SHP77 treated with DMSO at 0.1 percent for 48 hours (cell line): ENCODE measurements around the gene ANKS1B.

Source experiments
- DNase-seq: peaks from one replicate; lab custom pipeline; 2025; lab: John Stamatoyannopoulos, UW

The ANKS1B gene

DNA sequence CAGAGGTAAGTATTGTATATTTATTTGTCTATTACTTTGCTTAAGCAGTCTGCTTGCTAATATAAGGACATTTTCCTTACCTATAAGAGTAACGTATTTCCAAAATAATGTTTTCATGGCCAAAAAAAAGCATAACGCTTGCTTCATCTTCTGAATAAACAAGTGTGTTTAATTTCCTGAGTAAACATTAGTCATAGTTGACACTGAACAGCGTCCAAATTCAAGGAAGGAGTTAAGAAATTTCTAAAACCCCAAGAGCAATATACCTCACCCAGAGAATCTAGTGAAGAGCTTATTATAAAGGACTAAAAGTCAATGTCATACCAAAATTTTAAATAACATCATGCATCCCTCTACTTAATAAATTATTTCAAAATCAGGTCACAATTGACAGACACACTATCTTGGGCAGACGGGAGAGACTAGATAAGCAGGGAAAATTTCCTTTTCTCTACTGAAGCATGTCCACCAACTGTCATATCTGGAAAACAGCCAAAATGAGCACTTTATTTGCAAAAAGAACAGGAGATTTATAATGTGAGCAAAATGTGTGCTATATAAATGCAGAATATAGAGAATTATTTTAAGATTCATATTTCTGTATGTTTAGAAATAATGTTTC, 25.1 kb downstream of the ANKS1B start:
- DNase-seq = peak; percentile 77

DNA sequence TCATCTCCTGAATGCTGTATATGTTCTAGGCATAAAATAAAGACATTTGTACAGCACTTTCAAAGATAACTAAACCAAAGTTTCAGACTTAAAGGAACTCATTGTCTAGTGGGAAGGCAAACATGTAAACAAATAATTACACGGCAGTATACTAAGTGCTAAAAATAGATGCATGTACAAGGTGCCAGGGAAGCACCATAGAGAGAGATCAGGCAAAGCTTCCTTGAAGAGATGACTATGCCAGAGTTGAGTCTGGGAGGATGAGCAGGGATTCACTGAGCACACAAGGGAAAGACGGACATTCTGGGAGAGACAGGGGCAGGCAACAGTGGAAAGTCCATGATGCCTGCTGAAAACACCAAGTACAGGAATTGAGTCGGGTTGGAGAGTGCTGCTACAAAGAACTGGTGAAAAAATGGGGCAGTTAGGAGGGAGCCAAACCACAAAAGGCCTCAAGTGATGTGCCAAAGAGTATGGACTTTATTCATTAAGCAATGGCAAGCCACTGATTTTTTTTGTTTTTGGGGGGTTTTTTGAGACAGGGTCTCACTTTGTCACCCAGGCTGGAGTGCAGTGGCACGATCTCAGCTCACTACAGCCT, 26.8 kb downstream of the ANKS1B start:
- no peak for DNase-seq

DNA sequence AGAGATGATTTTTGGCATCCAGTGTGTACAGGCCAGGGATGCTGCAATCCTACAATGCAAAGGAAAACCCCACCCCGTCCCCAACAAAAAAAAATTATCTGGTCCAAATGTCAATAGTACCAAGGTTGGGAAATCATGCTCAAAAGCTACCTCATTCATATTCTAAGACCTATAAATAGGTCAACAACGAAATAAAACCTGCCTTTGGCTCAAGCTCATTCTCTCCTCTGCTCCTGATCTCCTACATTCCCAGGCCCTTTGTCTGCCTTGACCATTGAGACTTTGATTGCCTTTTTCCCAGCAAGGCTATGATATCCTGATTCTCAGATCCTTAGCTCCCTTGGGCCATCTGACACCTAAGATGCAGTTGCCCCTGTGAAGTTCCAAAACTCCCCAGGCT, 30.0 kb downstream of the ANKS1B start:
- DNase-seq = no peak

GRCh38 chr12:99948370-99948769, 36.4 kb downstream of the ANKS1B start:
- DNase-seq = no peak

GRCh38 chr12:99946131-99946530, 38.6 kb downstream of the ANKS1B start:
- no peak for DNase-seq

DNA sequence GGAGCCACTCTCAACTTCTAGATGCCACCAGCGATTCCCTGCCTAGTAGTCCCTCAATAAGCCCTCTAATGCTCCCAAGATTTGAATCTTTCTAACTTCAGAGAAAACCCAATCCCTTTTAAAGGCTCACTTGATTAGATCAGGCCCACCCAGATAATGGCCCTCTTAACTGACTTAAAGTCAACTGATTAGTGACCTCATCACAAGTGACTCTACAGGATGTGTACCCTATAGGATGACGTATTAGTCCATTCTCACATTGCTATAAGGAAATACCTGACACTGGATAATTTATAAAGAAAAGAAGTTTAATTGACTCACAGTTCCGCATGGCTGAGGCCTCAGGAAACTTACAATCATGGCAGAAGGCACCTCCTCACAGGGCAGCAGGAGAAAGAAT, 49.1 kb downstream of the ANKS1B start:
- DNase-seq = no peak

DNA sequence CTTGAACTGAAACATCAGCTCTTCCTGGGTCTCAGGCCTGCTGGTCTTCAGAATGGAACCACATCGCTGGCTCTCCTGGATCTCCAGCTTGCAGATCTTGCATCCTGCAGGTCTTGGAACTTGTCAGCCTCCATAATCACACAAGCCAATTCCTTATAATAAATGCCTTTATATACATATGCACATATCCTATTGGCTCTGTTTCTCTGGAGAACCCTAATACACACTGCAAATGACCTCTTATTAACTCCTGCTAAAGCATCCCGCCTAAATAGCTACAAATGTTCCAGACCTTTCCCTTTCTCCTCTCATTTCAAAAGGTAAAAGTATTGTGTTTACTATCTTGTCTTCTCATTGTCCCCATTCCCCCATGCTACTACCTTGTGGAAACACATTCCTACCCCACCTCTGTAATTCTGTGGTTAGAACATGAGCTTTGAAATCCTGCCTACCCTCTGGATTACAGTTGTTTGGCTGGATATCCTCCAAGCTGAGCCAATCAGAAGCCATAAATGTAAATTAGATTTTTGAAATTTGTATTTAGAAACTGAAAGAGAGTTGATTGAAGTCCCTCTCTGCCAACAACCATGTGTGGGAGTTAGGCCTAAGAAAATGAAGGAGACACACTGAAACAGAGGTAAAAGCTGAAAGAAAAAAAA, 58.1 kb downstream of the ANKS1B start:
- DNase-seq = no peak

DNA sequence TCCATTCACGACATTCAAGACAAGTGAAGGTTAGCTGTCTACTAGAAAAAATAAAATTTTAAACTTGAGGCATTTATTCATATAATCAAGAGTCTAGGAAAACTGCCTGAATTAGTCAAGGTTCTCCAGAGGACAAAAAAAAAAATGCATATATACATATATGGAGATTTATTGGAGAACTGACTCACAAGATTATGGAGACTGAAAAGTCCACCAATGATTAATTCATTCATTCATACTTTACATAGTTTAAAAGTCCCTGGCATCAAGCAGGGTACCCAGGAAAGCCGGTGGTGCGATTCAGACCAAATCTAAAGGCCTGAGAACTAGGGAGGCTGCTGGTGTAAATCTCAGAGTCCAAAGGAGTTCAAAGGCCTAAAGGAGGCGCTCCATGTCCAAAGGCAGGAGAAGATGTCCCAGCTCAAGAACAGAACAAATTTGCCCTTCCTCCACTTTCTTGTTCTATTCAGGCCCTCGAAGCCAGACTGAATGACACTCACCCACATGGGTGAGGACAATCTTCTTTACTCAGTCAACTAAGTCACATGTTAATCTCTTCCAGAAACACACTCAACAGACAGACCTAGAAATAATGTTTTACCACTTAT, 64.3 kb downstream of the ANKS1B start:
- DNase-seq = no peak

- DNase-seq = no peak
Observed at GRCh38 chr12:99917711-99918402, 66.9 kb downstream of the ANKS1B start.

DNA sequence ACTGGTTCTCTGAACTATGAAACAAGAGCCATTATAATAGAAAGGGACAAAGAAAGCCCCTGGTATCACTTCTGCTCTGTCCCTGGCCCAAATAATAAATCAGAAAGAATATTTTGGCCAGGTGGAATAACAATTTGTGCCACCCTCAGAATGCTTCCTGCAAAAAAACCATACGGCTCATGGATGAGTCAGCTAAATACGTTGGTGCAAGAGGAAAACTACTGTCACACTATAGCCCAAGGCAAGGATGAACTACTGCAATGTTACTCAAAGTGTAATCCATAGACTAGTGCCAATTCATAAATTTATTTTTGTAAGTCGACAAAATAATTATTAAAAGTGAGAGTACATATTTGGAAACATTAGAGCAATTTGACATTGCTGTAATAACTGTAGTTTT, 68.2 kb downstream of the ANKS1B start:
- DNase-seq = no peak

- DNase-seq = no peak
Observed at GRCh38 chr12:99915251-99916082, 69.3 kb downstream of the ANKS1B start.

GRCh38 chr12:99914206-99914605, 70.5 kb downstream of the ANKS1B start:
- no peak for DNase-seq

DNA sequence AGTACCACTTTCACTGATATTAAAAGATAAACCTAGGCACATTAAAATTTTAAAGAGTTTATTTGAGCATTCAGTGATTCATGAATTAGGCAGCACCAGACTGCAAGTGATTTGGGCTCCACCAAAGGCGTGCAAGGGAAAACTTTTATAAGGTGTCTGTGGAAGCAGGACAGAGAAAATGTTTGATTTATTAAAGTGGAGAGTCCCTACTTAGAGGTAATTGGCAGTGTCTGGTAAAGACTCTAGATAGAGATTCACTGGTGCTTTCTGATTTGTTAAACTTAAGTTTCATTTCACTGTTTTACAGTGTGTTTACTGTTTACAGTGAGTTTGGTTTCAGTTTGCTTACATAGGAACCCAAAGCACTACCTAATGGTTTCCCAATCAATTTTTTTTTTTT, 72.8 kb downstream of the ANKS1B start:
- no peak for DNase-seq

GRCh38 chr12:99911081-99911480, 73.7 kb downstream of the ANKS1B start:
- DNase-seq = no peak

- no peak for DNase-seq
Observed at GRCh38 chr12:99910342-99910741, 74.4 kb downstream of the ANKS1B start.

DNA sequence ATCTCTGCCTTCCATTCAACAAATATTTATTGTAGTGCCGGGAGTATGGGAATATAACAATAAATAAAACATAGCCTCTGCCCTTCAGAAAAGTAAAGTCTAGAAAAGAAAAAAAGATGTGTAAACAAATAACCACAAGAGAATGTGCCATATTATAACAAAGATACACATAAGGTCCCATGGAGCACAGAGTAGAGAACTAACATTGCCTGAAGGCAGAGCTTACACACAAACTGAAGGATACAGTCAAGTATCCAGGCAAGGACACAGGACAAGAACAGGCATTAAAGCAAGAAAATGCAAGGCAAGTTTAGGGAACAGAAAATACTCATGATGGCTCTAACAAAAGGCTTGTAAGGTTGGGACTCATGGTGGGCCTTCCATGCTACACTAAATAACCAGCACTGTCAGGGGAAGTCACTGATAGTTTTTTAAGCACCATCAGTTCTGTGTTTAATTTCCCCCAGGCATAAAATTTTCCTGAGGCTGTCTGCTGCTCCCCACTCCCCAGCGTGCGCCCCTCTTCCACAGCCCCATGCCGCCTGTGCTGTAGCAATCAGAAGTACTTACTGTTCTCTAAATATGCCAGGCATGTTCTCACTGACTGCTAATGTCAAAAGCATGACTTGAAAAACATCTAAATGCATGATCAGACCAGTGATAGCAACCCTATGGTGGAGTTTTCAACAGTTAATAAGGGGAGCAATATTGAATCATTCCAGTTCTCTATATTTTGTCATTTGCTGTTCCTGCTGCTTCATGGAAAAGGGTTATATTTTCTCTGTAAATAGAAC, 77.8 kb downstream of the ANKS1B start:
- no peak for DNase-seq

- no peak for DNase-seq
Observed at GRCh38 chr12:99901181-99901580, 83.6 kb downstream of the ANKS1B start.

DNA sequence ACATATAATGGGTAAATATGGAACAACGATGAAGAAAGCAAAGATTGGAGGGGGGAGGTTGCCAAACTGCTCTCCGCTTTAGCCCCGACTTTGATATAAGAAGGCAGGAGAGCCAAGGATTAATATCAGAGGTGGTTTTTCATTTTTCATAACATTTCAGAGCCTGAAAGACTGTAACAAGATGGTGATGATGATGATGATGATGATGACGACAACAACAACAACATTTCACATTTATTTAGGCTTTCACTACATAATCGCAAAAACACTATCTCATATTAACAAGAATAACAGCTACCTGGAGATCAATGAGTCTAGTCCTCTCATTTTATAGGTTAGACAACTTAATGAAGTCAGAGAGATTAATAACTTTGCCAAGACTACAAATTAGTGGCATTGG, 86.1 kb downstream of the ANKS1B start:
- DNase-seq = no peak

GRCh38 chr12:99879439-99879838, 105.3 kb downstream of the ANKS1B start:
- DNase-seq = no peak

DNA sequence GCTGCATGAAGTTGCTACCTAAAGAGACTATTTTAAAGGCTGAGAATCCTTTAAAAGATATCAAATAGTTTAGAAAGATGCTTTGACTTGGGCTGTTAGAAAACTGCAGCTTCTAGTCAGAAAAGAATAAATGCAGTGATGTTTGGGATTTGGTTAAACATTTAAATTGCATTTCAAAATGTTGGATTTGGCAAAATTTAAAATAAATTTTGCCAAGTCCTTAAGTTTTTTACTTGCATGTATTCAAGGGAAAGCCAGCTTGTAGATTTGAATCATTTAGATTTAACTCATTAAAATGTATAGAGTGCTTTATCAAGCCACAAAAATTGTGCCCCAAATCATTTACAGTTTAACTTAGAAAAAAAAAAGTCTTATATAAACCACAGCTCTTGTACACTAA, 109.7 kb downstream of the ANKS1B start:
- no peak for DNase-seq

- DNase-seq = no peak
Observed at GRCh38 chr12:99870085-99870484, 114.7 kb downstream of the ANKS1B start.
